Anterior cingulate cortex (tissue), 58 donors: ENCODE measurements around the gene RSL1D1.
"Not testable (repeated sequence)": the region's sequence is repeated elsewhere in the genome, so short reads cannot be mapped to it uniquely, and the experiment has no call there.

Experiments used
- DNase-seq, 58 donors: peaks; one replicate each; lab custom pipeline; 2025; lab: John Stamatoyannopoulos, UW

Gene RSL1D1

DNA sequence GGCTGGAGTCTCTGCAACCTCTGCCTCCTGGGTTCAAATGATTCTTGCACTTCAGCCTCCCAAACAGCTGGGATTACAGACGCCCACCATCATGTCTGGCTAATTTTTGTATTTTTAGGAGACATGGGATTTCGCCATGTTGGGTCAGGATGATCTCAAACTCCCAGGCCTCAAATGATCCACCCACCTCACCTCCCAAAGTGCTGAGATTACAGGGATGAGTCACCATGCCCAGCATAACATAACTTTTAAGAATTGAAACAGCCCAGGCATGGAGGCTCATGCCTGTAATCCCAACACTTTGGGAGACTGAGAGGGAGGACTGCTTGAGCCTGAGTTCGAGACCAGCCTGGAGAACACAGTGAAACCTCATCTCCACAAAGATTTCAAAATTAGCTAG lies 2.5 kb downstream of the RSL1D1 start:
- DNase-seq, result no peak

DNA sequence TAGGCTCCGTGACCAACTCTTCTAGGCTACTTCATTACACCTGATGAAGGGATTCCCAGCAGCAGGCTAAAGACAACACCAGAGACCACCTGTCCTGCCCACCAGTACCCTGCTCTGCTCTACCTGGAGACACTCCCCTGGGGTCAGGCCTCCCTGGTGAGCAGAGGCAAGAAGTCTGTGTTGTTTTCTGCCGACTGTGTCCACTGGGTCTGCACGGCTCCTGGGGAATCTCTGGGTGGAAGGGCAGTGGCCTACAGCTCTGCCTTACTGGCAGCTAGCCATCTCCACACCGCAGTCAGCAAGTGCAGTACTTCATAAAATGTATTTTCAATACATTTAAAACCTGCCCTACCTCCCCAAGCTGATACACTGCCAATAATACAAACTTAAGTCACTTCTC lies 6.8 kb downstream of the RSL1D1 start:
- no peak for DNase-seq

DNA sequence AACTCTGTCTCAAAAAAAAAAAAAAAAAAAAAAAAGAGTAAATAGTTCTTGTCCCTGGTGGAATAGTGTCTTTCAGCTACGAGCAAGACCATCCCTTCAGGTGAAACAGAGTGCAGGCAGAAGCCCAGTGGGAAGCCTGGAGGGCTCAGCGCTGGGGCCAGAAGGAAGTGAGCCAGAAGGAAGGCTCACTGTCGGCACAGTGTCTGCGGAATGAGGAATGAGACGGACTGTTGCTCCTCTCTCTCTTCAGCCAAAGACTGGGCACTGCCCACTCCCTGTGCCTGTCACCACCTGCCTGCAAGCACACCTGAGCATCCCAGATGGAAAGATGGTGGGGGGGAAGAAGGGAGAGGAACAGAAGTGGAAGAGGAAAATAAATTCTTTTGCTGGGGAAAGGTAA lies 7.5 kb downstream of the RSL1D1 start:
- DNase-seq, result no peak

DNA sequence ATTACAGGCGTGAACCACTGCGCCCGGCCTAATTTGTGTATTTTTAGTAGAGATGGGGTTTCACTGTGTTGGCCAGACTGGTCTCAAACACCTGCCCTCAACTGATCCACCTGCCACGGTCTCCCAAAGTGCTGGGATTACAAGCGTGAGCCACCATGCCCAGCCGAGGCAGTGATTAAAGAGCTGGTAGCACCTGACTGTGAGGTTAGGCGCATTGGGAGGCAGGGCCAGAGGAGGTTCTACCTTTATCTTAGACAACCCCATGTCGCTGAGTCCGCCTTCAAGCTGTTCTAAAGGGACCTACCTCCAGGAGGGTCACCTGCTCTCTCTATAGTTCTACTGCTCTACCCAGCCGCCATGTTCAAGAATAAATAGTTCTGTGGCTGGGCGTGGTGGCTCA lies 8.1 kb downstream of the RSL1D1 start:
- no peak for DNase-seq

DNA sequence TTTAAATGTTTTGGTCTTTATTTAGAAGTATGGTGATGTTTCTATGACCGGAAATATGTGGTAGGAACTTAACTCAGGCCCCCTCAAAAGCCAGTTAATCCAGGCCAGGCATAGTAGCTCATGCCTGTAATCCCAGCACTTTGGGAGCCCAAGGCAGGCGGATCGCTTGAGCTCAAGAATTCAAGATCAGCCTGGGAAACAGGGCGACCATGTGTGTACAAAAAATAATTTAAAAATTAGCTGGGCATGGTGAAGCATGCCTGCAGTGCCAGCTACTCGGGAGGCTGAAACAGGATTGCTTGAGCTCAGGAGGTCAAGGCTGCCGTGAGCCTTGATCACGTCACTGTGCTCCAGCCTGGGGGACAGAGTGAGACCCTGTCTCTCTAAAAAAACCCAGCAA lies 10.3 kb downstream of the RSL1D1 start:
- no peak for DNase-seq

DNA sequence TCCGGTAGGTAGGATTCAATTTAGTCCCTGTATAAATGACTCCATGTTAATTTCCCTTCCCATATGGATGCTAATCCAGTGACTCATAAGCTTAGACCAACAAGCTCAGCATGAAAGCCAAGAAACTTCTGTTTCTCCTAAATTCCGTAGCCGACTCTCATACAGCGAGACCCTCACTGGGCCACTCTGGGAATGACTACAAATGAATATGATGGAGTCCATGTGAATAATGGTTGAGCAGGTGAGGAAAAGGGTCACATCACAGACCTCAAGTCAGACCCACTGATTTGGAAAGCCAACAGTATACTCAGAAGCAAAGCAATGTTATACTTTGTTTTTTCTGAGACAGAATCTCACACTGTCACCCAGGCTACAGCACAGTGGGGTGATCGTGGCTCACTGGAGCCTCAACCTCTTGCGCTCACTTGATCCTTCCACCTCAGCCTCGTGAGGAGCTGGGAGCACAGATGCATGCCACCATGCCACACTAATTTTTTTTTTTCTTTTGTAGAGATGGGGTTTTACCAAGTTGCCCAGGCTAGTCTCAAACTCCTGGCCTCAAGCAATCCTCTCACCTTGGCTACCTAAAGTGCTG lies 14.6 kb downstream of the RSL1D1 start:
- DNase-seq, result no peak

DNA sequence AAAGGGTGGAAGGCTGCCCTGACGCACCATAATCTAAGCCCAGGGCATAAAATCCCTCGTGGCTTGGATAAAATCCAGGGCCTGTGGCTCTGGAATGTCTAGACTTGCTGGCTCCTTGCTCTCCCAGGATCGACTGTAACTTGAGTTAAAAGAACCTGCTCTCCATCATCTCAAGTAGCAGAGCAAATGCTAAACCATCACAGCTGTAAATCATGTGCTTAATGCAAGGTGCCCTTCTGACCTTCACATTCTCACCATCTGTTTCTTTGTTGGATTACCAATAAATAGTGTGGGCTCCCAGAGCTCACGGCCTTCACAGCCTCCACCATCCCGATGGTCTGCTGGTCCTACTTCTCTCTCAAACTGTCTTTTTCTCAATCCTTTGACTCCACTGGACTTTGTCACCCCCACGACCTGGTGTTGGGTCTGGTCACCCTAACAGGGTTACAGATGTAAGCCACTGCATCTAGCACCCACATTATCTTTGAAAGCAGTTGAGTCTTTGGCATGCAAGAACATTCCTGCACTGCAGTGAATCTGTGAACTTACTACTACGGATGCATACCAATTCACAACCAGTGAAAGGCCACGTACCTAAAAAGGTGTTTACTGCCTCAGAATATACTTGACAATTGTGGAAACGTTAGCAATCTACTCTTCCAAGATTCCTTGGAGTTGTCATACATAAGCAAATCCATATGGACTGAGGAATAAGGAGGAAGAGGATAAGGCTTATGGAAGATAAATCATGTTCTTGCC lies 15.3 kb downstream of the RSL1D1 start:
- no peak for DNase-seq

DNA sequence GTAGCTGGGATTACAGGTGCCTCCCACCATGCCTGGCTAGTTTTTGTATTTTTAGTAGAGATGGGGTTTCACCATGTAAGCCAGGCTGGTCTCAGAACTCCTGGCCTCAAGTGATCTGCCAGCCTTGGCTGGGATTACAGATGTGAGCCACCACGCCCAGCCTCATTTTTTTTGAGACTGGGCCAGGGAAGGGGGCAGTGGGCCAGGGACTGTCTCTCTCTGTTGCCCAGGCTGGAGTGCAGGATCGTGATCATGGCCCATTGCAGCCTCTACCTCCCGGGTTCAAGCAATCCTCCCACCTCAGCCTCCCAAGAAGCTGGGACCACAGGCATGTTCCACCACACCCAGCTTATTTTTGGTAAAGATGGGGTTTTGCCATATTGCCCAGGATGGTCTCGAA lies 16.0 kb downstream of the RSL1D1 start:
- no peak for DNase-seq

DNA sequence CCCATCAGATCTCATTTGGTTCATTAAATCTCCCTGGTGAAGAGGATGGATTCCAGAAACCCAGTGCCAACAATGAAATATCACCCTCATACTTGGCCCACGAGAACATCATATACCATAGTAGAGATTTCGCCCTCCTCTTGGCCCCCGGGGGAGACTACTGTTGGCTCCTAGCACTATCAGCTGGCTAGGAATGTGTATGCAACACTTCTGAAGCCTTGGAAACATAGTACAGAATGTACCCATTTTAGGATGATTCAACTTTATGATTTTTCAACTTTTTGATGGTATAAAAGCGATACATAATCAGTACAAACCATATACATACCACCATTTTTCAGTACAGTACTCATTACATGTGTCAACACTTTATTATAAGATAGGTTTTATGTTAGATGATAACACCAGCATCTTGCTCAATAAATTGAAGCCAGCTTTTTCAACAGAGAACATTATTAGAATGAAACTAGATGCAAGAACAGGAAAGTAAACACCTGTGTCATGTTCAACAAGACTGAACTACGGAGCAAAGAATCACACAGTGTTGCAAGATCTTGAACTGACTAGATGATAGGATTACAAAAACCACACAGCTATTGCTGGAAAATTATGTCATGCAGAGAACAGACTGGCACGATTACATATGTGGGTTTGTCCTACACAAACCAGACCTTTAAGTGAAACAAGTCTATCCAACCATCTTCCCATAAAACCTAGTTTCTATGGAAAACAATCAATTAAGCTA lies 17.2 kb downstream of the RSL1D1 start:
- DNase-seq, result no peak

DNA sequence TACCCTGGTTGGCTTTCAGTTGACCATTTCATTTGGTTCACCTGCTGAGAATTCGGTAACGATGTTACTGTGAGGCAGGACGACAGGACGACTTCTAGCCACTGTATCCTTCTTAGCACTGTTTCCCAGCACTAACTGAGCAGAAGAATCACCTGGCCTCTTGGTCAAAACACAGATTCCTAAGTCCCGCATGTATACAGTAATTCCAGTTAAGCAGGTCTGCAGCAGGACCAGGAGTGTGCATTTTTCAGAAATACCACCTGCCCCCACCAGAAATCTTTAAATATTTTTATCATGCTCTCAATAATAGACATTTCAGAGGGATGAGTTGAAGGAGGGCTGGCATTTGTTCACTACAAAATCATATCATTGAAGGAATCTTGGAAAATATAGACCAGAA lies 22.6 kb downstream of the RSL1D1 start:
- no peak for DNase-seq

DNA sequence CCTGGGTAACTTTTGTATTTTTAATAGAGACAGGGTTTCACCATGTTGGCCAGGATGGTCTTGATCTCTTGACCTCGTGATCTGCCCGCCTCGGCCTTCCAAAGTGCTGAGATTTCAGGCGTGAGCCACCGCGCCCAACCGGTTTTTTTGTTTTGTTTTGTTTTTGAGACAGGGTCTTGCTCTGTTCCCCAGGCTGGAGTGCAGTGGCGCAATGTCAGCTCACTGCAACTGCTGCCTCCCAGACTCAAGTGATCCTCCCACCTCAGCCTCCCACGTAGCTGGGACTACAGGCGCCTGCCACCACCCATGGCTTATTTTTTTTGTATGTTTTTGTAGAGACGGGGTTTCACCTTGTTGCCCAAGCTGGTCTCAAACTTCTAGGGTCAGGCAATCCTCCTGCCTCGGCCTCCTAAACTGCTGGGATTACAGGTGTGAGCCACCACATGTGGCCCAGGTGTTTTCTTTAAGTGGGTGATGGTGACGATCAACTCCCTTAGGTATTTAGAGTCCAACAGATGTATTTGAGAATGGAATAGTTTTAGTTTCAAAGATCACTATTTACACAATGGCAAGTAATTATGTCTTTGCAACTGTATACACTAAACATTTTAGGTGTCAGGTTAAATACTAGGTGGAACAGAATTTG lies 25.7 kb downstream of the RSL1D1 start:
- DNase-seq, result not testable (repeated sequence)

DNA sequence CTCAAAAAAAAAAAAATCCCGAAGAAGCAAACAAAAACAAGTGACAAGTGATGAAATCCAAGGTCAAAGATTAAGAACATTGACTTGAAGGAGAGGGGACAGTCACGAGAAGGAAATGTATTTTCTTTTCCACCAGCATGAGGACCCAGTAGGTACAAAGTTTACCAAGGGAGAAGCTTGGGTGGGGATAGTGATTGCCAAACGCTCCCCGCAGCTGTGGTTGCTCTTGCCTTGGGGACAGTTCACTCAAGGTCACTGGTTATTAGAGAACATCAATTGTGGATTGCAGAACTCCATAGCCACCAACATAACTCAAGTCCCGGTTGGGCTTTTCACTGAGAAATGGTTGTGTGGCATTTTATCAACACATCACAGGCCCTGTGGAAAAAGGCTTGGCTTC lies 27.0 kb downstream of the RSL1D1 start:
- DNase-seq, result no peak

DNA sequence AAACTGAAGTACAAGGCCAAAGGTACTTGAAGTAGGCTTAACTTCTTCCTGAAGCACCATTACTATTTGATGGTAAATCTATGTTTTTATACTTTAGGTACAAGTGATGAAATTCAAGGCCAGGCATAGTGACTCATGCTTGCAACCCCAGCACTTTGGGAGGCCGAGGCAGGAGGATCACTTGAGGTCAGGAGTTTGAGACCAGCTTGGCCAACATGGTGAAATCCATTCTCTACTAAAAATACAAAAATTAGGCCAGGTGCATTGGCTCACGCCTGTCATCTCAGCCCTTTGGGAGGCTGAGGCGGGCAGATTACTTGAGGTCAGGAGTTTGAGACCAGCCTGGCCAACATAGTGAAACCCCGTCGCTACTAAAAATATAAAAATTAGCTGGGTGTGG lies 27.7 kb downstream of the RSL1D1 start:
- DNase-seq, result not testable (repeated sequence)

DNA sequence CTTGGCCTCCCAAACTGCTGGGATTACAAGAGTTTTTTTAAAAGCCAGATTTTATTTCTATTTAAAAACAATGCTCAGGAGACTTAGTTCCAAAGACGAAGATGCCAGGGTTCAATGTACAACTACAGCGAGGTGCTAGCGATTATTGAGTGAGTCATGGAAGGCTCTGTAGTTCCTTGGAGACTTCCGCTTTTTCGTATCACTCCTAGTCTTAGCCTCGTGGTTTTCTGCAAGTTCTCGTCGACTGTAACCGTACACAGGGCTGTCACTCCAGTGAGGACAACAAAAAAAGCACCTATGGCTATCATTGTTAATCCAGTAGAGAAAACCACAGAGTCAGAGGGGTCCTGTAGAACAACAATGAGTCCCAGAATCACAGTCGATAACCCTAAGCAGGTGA lies 31.5 kb downstream of the RSL1D1 start:
- DNase-seq, result no peak

DNA sequence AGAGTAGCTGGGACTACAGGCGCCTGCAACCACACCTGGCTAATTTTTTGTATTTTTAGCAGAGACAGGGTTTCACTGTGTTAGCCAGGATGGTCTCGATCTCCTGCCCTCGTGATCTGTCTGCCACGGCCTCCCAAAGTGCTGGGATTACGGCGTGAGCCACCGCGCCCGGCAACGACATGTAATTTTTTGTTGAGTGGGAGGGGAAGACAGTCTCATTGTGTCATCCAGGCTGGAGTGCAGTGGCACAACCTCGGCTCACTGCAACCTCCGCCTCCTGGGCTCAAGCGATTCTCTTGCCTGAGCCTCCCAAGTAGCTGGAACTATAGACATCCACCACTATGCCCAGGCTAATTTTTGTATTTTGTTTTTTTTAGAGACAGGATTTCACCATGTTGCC lies 32.4 kb downstream of the RSL1D1 start:
- DNase-seq, result not testable (repeated sequence)

DNA sequence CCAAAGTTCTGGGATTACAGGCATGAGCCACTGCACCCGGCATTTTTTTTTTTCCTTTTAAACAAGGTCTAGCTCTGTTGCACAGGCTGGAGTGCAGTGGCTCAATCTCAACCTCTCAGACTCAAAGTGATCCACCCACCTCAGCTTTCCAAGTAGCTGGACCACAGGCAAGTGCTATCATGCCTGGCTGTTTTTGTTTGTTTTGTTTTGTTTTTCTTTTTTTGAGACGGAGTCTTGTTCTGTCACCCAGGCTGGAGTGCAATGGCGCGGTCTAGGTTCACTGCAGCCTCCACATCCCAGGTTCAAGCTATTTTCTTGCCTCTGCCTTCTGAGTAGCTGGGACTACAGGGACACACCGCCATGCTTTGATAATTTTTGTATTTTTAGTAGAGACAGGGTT lies 35.2 kb downstream of the RSL1D1 start:
- DNase-seq, result no peak

DNA sequence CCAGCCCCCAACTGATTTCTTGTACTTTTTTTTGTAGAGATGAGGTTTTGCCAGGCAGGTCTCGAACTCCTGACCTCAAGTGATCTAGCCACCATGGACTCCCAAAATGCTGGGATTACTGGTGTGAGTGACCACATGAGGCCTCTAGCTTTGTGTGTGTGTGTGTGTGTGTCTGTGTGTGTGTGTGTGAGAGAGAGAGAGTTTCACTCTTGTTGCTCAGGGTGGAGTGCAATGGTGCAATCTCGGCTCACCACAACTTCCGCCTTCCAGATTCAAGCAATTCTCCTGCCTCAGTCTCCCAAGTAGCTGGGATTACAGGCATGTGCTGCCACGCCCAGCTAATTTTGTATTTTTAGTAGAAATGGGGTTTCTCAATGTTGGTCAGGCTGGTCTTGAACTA lies 36.5 kb downstream of the RSL1D1 start:
- DNase-seq, result not testable (repeated sequence)

DNA sequence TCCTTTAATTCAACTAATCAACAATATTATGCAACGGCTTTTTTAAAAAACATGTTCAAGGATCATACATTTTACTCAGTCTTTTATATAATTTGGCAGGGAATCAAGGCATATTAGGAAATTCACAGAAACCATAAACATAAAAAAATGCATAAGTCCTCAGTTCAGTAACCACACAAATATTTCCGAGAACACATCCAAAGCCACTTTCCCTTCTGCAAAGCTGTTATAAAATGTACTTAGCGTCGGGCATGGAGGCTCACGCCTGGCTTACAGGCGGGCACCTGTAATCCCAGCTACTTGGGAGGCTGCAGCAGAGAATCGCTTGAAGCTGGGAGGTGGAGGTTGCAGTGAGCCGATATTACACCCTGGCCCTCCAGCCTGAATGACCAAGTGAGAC lies 44.6 kb downstream of the RSL1D1 start:
- DNase-seq, result no peak

DNA sequence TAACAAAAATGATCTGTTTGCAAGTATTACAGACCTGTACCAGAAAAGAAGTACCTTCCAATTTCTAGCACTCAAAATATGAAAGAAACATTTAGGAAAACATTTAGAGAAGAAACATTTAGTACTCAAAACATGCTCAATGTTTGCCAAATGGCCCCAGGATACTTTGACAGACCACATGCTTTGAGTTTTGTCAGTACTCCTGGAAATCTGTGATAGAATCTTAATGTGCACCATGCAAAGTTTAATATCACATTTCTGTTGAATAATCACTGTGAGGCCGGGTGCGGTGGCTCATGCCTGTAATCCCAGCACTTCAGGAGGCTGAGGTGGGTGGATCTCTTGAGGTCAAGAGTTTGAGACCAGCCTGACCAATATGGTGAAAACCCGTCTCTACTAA lies 45.8 kb downstream of the RSL1D1 start:
- no peak for DNase-seq

DNA sequence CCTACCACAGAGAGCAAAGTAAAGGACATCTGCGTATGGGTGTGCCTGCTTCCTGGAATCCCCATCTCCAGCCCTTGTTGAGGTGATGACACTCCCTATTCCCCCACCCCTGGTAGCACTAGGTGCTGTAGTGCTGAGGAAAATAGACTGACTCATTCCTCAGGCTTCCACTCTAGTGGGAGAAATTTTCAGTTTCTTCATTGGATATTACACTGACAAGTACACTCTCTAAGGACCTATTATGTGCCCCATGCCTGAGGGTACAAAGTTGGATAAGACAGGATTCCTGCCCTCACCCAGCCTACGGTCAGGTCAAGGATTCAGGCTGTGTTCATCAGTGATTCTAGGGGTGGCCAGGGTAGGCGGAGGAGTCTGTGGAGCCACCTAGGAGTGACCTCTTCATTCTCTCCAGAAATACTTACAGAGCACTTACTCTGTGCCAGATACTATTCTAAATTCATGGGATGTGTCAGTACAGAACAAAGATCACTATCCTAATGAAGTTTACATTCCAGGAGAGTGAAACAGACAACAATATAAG lies 49.8 kb downstream of the RSL1D1 start:
- no peak for DNase-seq

DNA sequence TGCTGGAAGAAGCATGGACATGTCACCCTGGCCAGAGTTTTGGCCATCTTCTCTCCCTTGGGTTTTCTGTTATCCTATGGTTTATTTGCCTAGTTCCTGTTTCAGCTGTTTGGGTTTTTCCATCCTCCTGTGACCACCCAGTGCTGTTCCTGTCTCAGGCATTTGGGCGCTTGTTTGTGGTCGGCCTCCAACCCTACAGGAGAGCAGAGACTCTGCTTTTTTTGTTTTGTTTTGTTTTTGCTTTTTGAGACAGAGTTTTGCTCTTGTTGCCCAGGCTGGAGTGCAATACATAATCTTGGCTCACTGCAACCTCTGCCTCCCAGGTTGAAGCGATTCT lies 51.0 kb downstream of the RSL1D1 start:
- DNase-seq, result no peak
